Heart right ventricle (tissue), 16 donors: ENCODE measurements around the gene LRRC19. TPM values are rescaled to one million over a fixed set of nuclear protein-coding genes. Genes with fewer than 3 reads are reported as not detected.

Source experiments
- ATAC-seq, 8 donors: fragments of 200-7000 bp; cut with Tn5 transposase; one replicate each; pipeline ENCODE4 v1.9.1; 2020; ENCODE audit warnings: mild to moderate bottlenecking in 8 of 8, moderate library complexity in 8 of 8, moderate number of reproducible peaks in 1 of 8
- DNase-seq, 2 donors: peaks; one replicate each; pipeline ENCODE4 v3.0.0-alpha.2; 2020
- H3K27ac ChIP-seq, 10 donors: fragments of 200-600 bp; sonication (generic) in 2 of 10; one replicate each; pipeline versions ENCODE4 v1.5.0 to v1.8.0; 2020 to 2022; ENCODE audit warnings: mild to moderate bottlenecking in 3 of 10
- H3K27me3 ChIP-seq, 7 donors: fragments of 200-600 bp; one replicate each; pipeline ENCODE4 v1.8.0; 2021 to 2022; ENCODE audit warnings: mild to moderate bottlenecking in 2 of 7
- H3K36me3 ChIP-seq, 9 donors: fragments of 200-600 bp; sonication (generic) in 1 of 9; one replicate each; pipeline versions ENCODE4 v1.5.0 to v1.8.0; 2020 to 2022; ENCODE audit warnings: mild to moderate bottlenecking in 2 of 9
- H3K4me1 ChIP-seq, 9 donors: fragments of 200-600 bp; sonication (generic) in 1 of 9; one replicate each; pipeline versions ENCODE4 v1.5.0 to v1.8.0; 2020 to 2022; ENCODE audit warnings: mild to moderate bottlenecking in 4 of 9
- H3K4me3 ChIP-seq, 10 donors: fragments of 200-600 bp; sonication (generic) in 2 of 10; one replicate each; pipeline versions ENCODE4 v1.5.0 to v1.8.0; 2020 to 2022; ENCODE audit warnings: mild to moderate bottlenecking in 7 of 10, moderate library complexity in 2 of 10
- H3K9me3 ChIP-seq, 11 donors: fragments of 200-600 bp in 10 of 11; sonication (generic) in 2 of 11; one replicate each; pipeline versions ENCODE4 v1.5.0 to v1.8.0; 2013 to 2022; ENCODE audit warnings: mild to moderate bottlenecking in 2 of 11, control low read depth in 1 of 11, moderate library complexity in 1 of 11
- CTCF ChIP-seq, 9 donors: fragments of 200-600 bp; sonication (generic) in 2 of 9; IDR thresholded peaks; one replicate each; pipeline versions ENCODE4 v1.5.0 to v1.8.0; 2021 to 2022; ENCODE audit warnings: antibody characterized with exemption in 9 of 9, mild to moderate bottlenecking in 5 of 9, moderate library complexity in 1 of 9
- WGBS, 2 donors: extraction: QIAGEN DNeasy Blood & Tissue Kit; methylation state at CpG; one replicate each; pipeline ENCODE4 v1.1.7; 2013; ENCODE audit warnings: inconsistent platforms in 1 of 2; 5-methylcytosine and 5-hydroxymethylcytosine counted together
- intact Hi-C, 10 donors: fragments of 100-400 bp; cut with DNase I; formaldehyde crosslinking; loops; one replicate each; pipeline versions ENCODE4 v1.11.1 to v1.14.2; 2022
- polyA plus RNA-seq, 2 donors: library from polyadenylated mRNA; stranded (reverse); fragments of 200-250 nt; gene quantifications; one replicate each; pipeline ENCODE4 v1.2.3, GENCODE V29; 2013
- total RNA-seq, 10 donors: library from RNA; stranded (reverse); fragmentation: NEBNext Ultra II Directional in 3 of 10; extraction: Animal tissue kit (Norgen Biotek cat#: 25700) in 3 of 10; gene quantifications; one replicate each; pipeline versions ENCODE4 v1.2.1 to v1.2.4, GENCODE V29; 2021 to 2023
- donor health status: Arrhythmogenic right ventricular cardiomyopathy.
- donor health status: ischemic (EF 13 %, LVEDD 7.1; RV severe dilation, severe dysfunction).
- donor health status: healthy with polysubstance abuse.
- donor health status: DM: no; HTN: yes; CAD: no.
- donor health status: DM: no; HTN: no; CAD: no.
- donor health status: ischemic (EF 25% LVEDD 6.9; RV normal size, moderate dysfunction).
- donor health status: ischemic (EF 25% LVEDD 5.7; RV mildly dilated, moderate dysfunction).
- donor health status: healthy.
- donor health status: DM: yes; HTN: yes; CAD: no.
- donor health status: Ischemic cardiomyopathy.
- donor health status: ischemic (EF 35%, LVEDD 5.7; RV mildly dilated, moderate dysfunction).
- donor health status: nonischemic (EF 11% LVEDD 7.7; RV severe dilation, severe dysfunction).
- donor health status: DM: yes; HTN: yes; CAD: no.
- donor health status: PGD.
- donor health status: ischemic (EF 29% LVEDD 5.4; RV normal size, mild dysfunction).
- donor health status: nonischemic (EF 23%, LVEDD 6.1; RV moderate dilation, normal function).

The LRRC19 gene
- total and polyA plus RNA-seq, 12 donors = not detected

- H3K36me3 ChIP-seq = peaks cover 0 to 47% (median 0%) of the 10 kb centered on the region in 9 donors
- no peak overlapping the region for H3K4me3 ChIP-seq
- no peak for ATAC-seq
- intact Hi-C loops = no loop called here
- H3K27me3 ChIP-seq = no peaks in the 10 kb centered on the region
- TF ChIP-seq CTCF (IDR thresholded peaks at IDR 0.05) = no peak
- no peak for DNase-seq
- H3K27ac ChIP-seq = no peak overlapping the region
- no peaks in the 10 kb centered on the region for H3K9me3 ChIP-seq
- 66 to 77% methylated on average over 4 of the region's 4 CpGs for WGBS, 2 donors
- H3K4me1 ChIP-seq = no peaks in the 10 kb centered on the region
These were observed 41.7 kb upstream of the LRRC19 start for GRCh38 chr9:27047136-27047535.

- no peaks in the 10 kb centered on the region for H3K27me3 ChIP-seq
- peaks cover 0 to 26% (median 0%) of the 10 kb centered on the region in 9 donors for H3K36me3 ChIP-seq
- 97% methylated on average over 2 of the region's 2 CpGs for WGBS, 2 donors
- H3K9me3 ChIP-seq = no peaks in the 10 kb centered on the region
- intact Hi-C loops = no loop called here
- no peak for TF ChIP-seq CTCF (IDR thresholded peaks at IDR 0.05)
- no peak overlapping the region for H3K4me3 ChIP-seq
- H3K27ac ChIP-seq = no peak overlapping the region
- DNase-seq (no peak), ATAC-seq (no peak)
- no peaks in the 10 kb centered on the region for H3K4me1 ChIP-seq
These were observed 37.7 kb upstream of the LRRC19 start for GRCh38 chr9:27043176-27043575.

GRCh38 chr9:27042476-27042875 lies 37.0 kb upstream of the LRRC19 start:
- intact Hi-C loops = no loop called here
- Histone ChIP-seq H3K4me3 (no peak overlapping the region), H3K27me3 (no peaks in the 10 kb centered on the region), H3K27ac (no peak overlapping the region), H3K36me3 (peaks cover 0 to 23% (median 0%) of the 10 kb centered on the region in 9 donors), H3K9me3 (no peaks in the 10 kb centered on the region), H3K4me1 (no peaks in the 10 kb centered on the region)
- ATAC-seq = no peak
- no peak for TF ChIP-seq CTCF (IDR thresholded peaks at IDR 0.05)
- no peak for DNase-seq
- 68 to 72% methylated on average over 1 of the region's 1 CpG for WGBS, 2 donors

GRCh38 chr9:27041746-27042145 lies 36.3 kb upstream of the LRRC19 start:
- Histone ChIP-seq H3K4me1 (no peaks in the 10 kb centered on the region), H3K27ac (no peak overlapping the region), H3K36me3 (peaks cover 0 to 17% (median 0%) of the 10 kb centered on the region in 9 donors), H3K4me3 (no peak overlapping the region), H3K9me3 (no peaks in the 10 kb centered on the region), H3K27me3 (no peaks in the 10 kb centered on the region)
- intact Hi-C loops = no loop called here
- DNase-seq = no peak
- no peak for TF ChIP-seq CTCF (IDR thresholded peaks at IDR 0.05)
- no peak for ATAC-seq
